GM20000 (cell line): ENCODE results near the gene PAPOLG.
"Not testable (repeated sequence)": the region's sequence is repeated elsewhere in the genome, so short reads cannot be mapped to it uniquely, and the experiment has no call there.

Experiments used
- DNase-seq: peaks from one replicate; pipeline ENCODE4 v3.0.0; 2012; ENCODE audit warnings: low spot score
- CTCF ChIP-seq: IDR thresholded peaks from 2 replicates; pipeline ENCODE4 v1.5.1; 2012; ENCODE audit warnings: mild to moderate bottlenecking, control low read depth; ENCODE audit errors: extremely low read depth, missing control alignments

Gene PAPOLG

GRCh38 chr2:60823694-60824305 lies 67.7 kb downstream of the PAPOLG start:
- TF ChIP-seq CTCF: no peak

GRCh38 chr2:60825666-60826065 lies 69.6 kb downstream of the PAPOLG start:
- no peak for DNase-seq

More at GRCh38 chr2:60823694-60824305, 67.7 kb downstream of the PAPOLG start:
- DNase-seq: no peak

GRCh38 chr2:60826111-60826510 lies 70.0 kb downstream of the PAPOLG start:
- no peak for TF ChIP-seq CTCF
- DNase-seq: no peak

More at GRCh38 chr2:60825666-60826065, 69.6 kb downstream of the PAPOLG start:
- TF ChIP-seq CTCF: no peak

GRCh38 chr2:60826860-60827259 lies 70.8 kb downstream of the PAPOLG start:
- not testable (repeated sequence) for DNase-seq

- no peak for TF ChIP-seq CTCF
- DNase-seq: no peak
Observed at GRCh38 chr2:60827369-60827768, 71.3 kb downstream of the PAPOLG start.

- DNase-seq: no peak
- TF ChIP-seq CTCF: no peak
Observed at GRCh38 chr2:60830991-60831390, 74.9 kb downstream of the PAPOLG start.

- no peak for TF ChIP-seq CTCF
- DNase-seq: no peak
Observed at GRCh38 chr2:60831921-60832320, 75.9 kb downstream of the PAPOLG start.

GRCh38 chr2:60832621-60833020 lies 76.6 kb downstream of the PAPOLG start:
- no peak for DNase-seq
- no peak for TF ChIP-seq CTCF
